GM10248 (cell line): ENCODE results near the gene GLT8D2.
"Not testable (repeated sequence)": the region's sequence is repeated elsewhere in the genome, so short reads cannot be mapped to it uniquely, and the experiment has no call there.

Experiments
- CTCF ChIA-PET: fragments of 300-600 bp; sonication (Branson Sonifier 250); formaldehyde crosslinking; extraction: SDS; loops from one replicate; lab custom pipeline; 2021; ENCODE audit warnings: antibody characterized with exemption; lab: Yijun Ruan, JAX
- POLR2A ChIA-PET: fragments of 350-650 bp; sonication (Branson Sonifier 250); formaldehyde crosslinking; extraction: SDS; loops from one replicate; lab custom pipeline; 2020; ENCODE audit warnings: antibody characterized with exemption; lab: Yijun Ruan, JAX
- DNase-seq: peaks from one replicate; pipeline ENCODE4 v3.0.0; 2012; ENCODE audit errors: extremely low spot score
- CTCF ChIP-seq: IDR thresholded peaks from 2 replicates; pipeline ENCODE4 v1.5.1; 2012; ENCODE audit warnings: mild to moderate bottlenecking, low read depth; ENCODE audit errors: extremely low read depth, missing control alignments, control extremely low read depth

GLT8D2 gene

GRCh38 chr12:104025771-104026170, 24.2 kb downstream of the GLT8D2 start:
- ChIA-PET CTCF (no interaction called here), POLR2A (no interaction called here)
- no peak for TF ChIP-seq CTCF
- no peak for DNase-seq

- POLR2A ChIA-PET = no interaction called here
- no peak for TF ChIP-seq CTCF
- CTCF ChIA-PET = no interaction called here
- DNase-seq = no peak
These were observed 25.6 kb downstream of the GLT8D2 start for GRCh38 chr12:104024348-104024747.

- TF ChIP-seq CTCF = no peak
- CTCF ChIA-PET = no interaction called here
- POLR2A ChIA-PET = no interaction called here
- DNase-seq = no peak
These were observed 26.3 kb downstream of the GLT8D2 start for GRCh38 chr12:104023710-104024109.

GRCh38 chr12:104022786-104023185, 27.2 kb downstream of the GLT8D2 start:
- TF ChIP-seq CTCF = no peak
- ChIA-PET POLR2A (no interaction called here), CTCF (no interaction called here)
- DNase-seq = no peak

GRCh38 chr12:104021862-104022261, 28.1 kb downstream of the GLT8D2 start:
- CTCF ChIA-PET, DNase-seq, POLR2A ChIA-PET: not testable (repeated sequence)

- ChIA-PET CTCF (interaction anchor here (2.0 kb wide), 1 partner anchor 9 kb away, joined by 4 read pairs; no protein-coding TSS in a partner anchor), POLR2A (no interaction called here)
- DNase-seq = no peak
- TF ChIP-seq CTCF = no peak
These were observed 37.7 kb downstream of the GLT8D2 start for GRCh38 chr12:104012331-104012730.

GRCh38 chr12:104011253-104011652, 38.7 kb downstream of the GLT8D2 start:
- ChIA-PET POLR2A (no interaction called here), CTCF (no interaction called here)
- DNase-seq = no peak

More at GRCh38 chr12:104011253-104011652, 38.7 kb downstream of the GLT8D2 start:
- no peak for TF ChIP-seq CTCF
